Measurements from ENCODE around the gene PSMA1. TPM values are rescaled to one million over a fixed set of nuclear protein-coding genes. Genes with fewer than 3 reads are reported as not detected.

Gene PSMA1
- total and polyA plus RNA-seq, 2 of the 13 experiments (the other 11 are each of a cell fraction or from before 2014, with no cell fraction given): 188 to 229 TPM

DNA sequence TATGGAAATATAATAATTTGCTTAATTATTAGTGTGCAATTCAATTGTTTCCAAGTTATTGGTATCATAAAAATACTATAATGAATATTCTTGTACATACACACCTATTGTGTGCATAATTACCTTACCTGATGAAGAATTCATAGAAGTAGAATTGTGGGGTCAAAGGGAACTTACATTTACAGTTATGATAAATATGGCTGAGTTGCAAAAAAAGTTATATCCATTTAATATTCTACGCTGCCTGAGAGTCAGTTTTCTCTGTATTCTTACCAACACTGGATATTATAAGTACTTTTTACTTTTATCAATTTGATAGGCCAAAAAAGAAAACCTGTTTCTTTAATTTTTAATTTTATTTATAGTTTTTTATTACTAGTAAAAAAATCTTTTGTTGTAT lies 2.1 kb upstream of the PSMA1 start:
- TF ChIP-seq CC2D1A (CRISPR knock-in tag; IDR thresholded peaks at IDR 0.05) (no peak), KLF12 (CRISPR knock-in tag; IDR thresholded peaks at IDR 0.05; ENCODE audit: borderline replicate concordance) (no peak), GATA4 (IDR thresholded peaks at IDR 0.05; ENCODE audit: borderline replicate concordance, low read depth) (no peak), RFX3 (CRISPR knock-in tag; IDR thresholded peaks at IDR 0.05) (no peak), ZBTB20 (CRISPR knock-in tag; IDR thresholded peaks at IDR 0.05; ENCODE audit: borderline replicate concordance, low read depth) (no peak), WIZ (CRISPR knock-in tag; IDR thresholded peaks at IDR 0.05) (no peak), GATAD2A (CRISPR knock-in tag; IDR thresholded peaks at IDR 0.05) (no peak), MXD1 (CRISPR knock-in tag; IDR thresholded peaks at IDR 0.05) (no peak), ARID2 (CRISPR knock-in tag; IDR thresholded peaks at IDR 0.05; ENCODE audit: borderline replicate concordance) (no peak), ZNF274 (CRISPR knock-in tag; IDR thresholded peaks at IDR 0.05) (no peak), PAWR (CRISPR knock-in tag; IDR thresholded peaks at IDR 0.05; ENCODE audit: borderline replicate concordance) (no peak), NRL (CRISPR knock-in tag; IDR thresholded peaks at IDR 0.05; ENCODE audit: borderline replicate concordance) (no peak)
- TF ChIP-seq, protein P1, sequence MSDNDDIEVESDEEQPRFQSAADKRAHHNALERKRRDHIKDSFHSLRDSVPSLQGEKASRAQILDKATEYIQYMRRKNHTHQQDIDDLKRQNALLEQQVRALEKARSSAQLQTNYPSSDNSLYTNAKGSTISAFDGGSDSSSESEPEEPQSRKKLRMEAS (IDR thresholded peaks at IDR 0.05): no peak
- no peaks in the 10 kb centered on the region; a peak in 1 of 5 replicates for H3K27me3 ChIP-seq (ENCODE audit: control insufficient read depth in 1 of 2, insufficient read depth in 2 of 2, low read length in 2 of 2)
- peaks cover 28% of the 10 kb centered on the region for H3K79me2 ChIP-seq (ENCODE audit: insufficient read depth, low read length)
- peaks cover 16% of the 10 kb centered on the region for H3K4me1 ChIP-seq (ENCODE audit: insufficient read depth, low read length)
- intact Hi-C loops (cut with micrococcal nuclease; ENCODE audit: unreplicated experiment) (no loop called here), in situ Hi-C loops (cut with HindIII; ENCODE audit: extremely low pct_ligation_motif_present, low pct_unique_long_range_greater_than_20kb) (no loop called here)
- CTCF ChIA-PET (ENCODE audit: low intra/inter-chr PET ratio, low total read pairs): no interaction called here
- DNase-seq (ENCODE audit: low spot score) (no peak), ATAC-seq (no peak), FAIRE-seq (no peak)
- no peak overlapping the region for H3K27ac ChIP-seq (ENCODE audit: extremely low read length, insufficient read depth, low read length)
- H3K36me3 ChIP-seq (replicated peaks in 1 of 2; ENCODE audit: control insufficient read depth in 1 of 2, insufficient read depth in 2 of 2, low read length in 2 of 2): peaks cover 0 to 5% of the 10 kb centered on the region in 2 experiments; a peak in 1 of 5 replicates
- no peak overlapping the region for H3K9ac ChIP-seq (ENCODE audit: insufficient read depth, low read depth, low read length)
- H4K20me1 ChIP-seq (ENCODE audit: insufficient read depth, low read length): no peaks in the 10 kb centered on the region
- no peak overlapping the region for H3K4me3 ChIP-seq (replicated peaks in 1 of 3; ENCODE audit: insufficient read depth in 1 of 3, low read depth in 2 of 3, low read length in 3 of 3)
- no peak overlapping the region for H2AFZ ChIP-seq (ENCODE audit: low read length)
- H3K4me2 ChIP-seq (ENCODE audit: low read depth, low read length): no peak overlapping the region
- POLR2A ChIA-PET: no interaction called here
- 95% methylated on average over 1 of the region's 1 CpG for WGBS (ENCODE audit: low lambda C conversion rate)
- no TSS peak for BruUV-seq (replicated peaks)
- no peaks in the 10 kb centered on the region for H3K9me3 ChIP-seq (ENCODE audit: low read length)
